ENCODE data around the gene ARHGAP26. TPM values are rescaled to one million over a fixed set of nuclear protein-coding genes. Genes with fewer than 3 reads are reported as not detected.
A peak's percentile ranks its signal among the peaks of the same experiment; 100 is the strongest.

The ARHGAP26 gene
- total RNA-seq, 4 donors from 2014 or later, result 22.3 to 40.7 (median 28.2) TPM

- intact Hi-C loops (cut with DNase I), result no loop called here
- WGBS, result 56% methylated on average over 7 of the region's 7 CpGs
- no peak for DNase-seq (ENCODE audit: extremely low spot score)
Observed at GRCh38 chr5:142743592-142744441, 26.4 kb upstream of the ARHGAP26 start.

GRCh38 chr5:142745268-142745667 is 24.9 kb upstream of the ARHGAP26 start:
- WGBS, result 93% methylated on average over 4 of the region's 4 CpGs
- Histone ChIP-seq H3K36me3 (no peaks in the 10 kb centered on the region), H3K27ac (replicated peaks in 1 of 4) (no peak overlapping the region), H3K9me3 (no peaks in the 10 kb centered on the region), H3K27me3 (no peaks in the 10 kb centered on the region), H3K4me3 (no peak overlapping the region), H3K4me1 (peaks cover 10 to 35% (median 26%) of the 10 kb centered on the region in 4 donors)
- no peak for DNase-seq (ENCODE audit: extremely low spot score)
- intact Hi-C loops (cut with DNase I), result no loop called here
- TF ChIP-seq CTCF (IDR thresholded peaks at IDR 0.05) (no peak), EP300 (IDR thresholded peaks at IDR 0.05) (no peak), POLR2A (IDR thresholded peaks at IDR 0.05; ENCODE audit: low read depth) (no peak), POLR2AphosphoS5 (IDR thresholded peaks at IDR 0.05) (no peak)

More at GRCh38 chr5:142743592-142744441, 26.4 kb upstream of the ARHGAP26 start:
- Histone ChIP-seq H3K4me1 (peaks cover 10 to 28% (median 21%) of the 10 kb centered on the region in 4 donors), H3K27me3 (no peaks in the 10 kb centered on the region), H3K36me3 (no peaks in the 10 kb centered on the region), H3K4me3 (no peak overlapping the region), H3K9me3 (no peaks in the 10 kb centered on the region), H3K27ac (replicated peaks in 1 of 4) (peak overlapping the region; percentile 16 to 69 (median 49))
- TF ChIP-seq POLR2AphosphoS5 (IDR thresholded peaks at IDR 0.05), result no peak

- no peaks in the 10 kb centered on the region for H3K9me3 ChIP-seq
- no peak for DNase-seq (ENCODE audit: extremely low spot score)
- H3K27me3 ChIP-seq, result no peaks in the 10 kb centered on the region
- H3K4me3 ChIP-seq, result no peak overlapping the region
- intact Hi-C loops (cut with DNase I), result no loop called here
- H3K36me3 ChIP-seq, result no peaks in the 10 kb centered on the region
- peak overlapping the region in 2 of 4 donors; percentile 18 to 28 for H3K27ac ChIP-seq (replicated peaks in 1 of 4)
- WGBS, result 71% methylated on average over 4 of the region's 4 CpGs
- TF ChIP-seq POLR2A (IDR thresholded peaks at IDR 0.05; ENCODE audit: low read depth) (no peak), POLR2AphosphoS5 (IDR thresholded peaks at IDR 0.05) (no peak), EP300 (IDR thresholded peaks at IDR 0.05) (no peak), CTCF (IDR thresholded peaks at IDR 0.05) (no peak)
- H3K4me1 ChIP-seq, result peaks cover 18 to 51% (median 28%) of the 10 kb centered on the region in 4 donors
Observed at GRCh38 chr5:142746532-142747433, 23.4 kb upstream of the ARHGAP26 start.

- 62% methylated on average over 1 of the region's 1 CpG for WGBS
- Histone ChIP-seq H3K27me3 (no peaks in the 10 kb centered on the region), H3K4me3 (no peak overlapping the region), H3K27ac (replicated peaks in 1 of 4) (no peak overlapping the region), H3K36me3 (no peaks in the 10 kb centered on the region), H3K4me1 (peaks cover 32 to 64% (median 41%) of the 10 kb centered on the region in 4 donors), H3K9me3 (no peaks in the 10 kb centered on the region)
- intact Hi-C loops (cut with DNase I), result no loop called here
- TF ChIP-seq CTCF (IDR thresholded peaks at IDR 0.05), result no peak
- no peak for TF ChIP-seq POLR2AphosphoS5 (IDR thresholded peaks at IDR 0.05)
- no peak for TF ChIP-seq POLR2A (IDR thresholded peaks at IDR 0.05; ENCODE audit: low read depth)
- TF ChIP-seq EP300 (IDR thresholded peaks at IDR 0.05), result no peak
- DNase-seq (ENCODE audit: extremely low spot score), result no peak
Observed at GRCh38 chr5:142748132-142748531, 22.0 kb upstream of the ARHGAP26 start.
